HepG2 (cell line): ENCODE data around the gene GDF7.

Source experiments
- ASH2L ChIP-seq: fragments of 300-600, 200-600 bp; sonication (generic); IDR thresholded peaks from 2 replicates; pipeline ENCODE4 v1.7.0; 2017; ENCODE audit warnings: low read depth, mild to moderate bottlenecking, moderate library complexity, mixed read lengths, low read length; ENCODE audit not compliant: insufficient read length
- ATM ChIP-seq: fragments of 450-650 bp; IDR thresholded peaks from 2 replicates; pipeline ENCODE4 v1.7.1; 2017; ENCODE audit warnings: mild to moderate bottlenecking, borderline replicate concordance
- CEBPG ChIP-seq: IDR thresholded peaks from 2 replicates; pipeline ENCODE4 v1.6.1; 2016
- KDM6A ChIP-seq: IDR thresholded peaks from 2 replicates; pipeline ENCODE4 v1.6.1; 2016; ENCODE audit warnings: low read depth
- POLR2A ChIP-seq, 2 experiments: IDR thresholded peaks; 2 replicates each; pipeline ENCODE4 v1.6.1; 2011; ENCODE audit warnings: low read depth in 2 of 2, low read length in 2 of 2, mild to moderate bottlenecking in 1 of 2, moderate library complexity in 1 of 2; ENCODE audit not compliant: insufficient read depth in 1 of 2
- RFXANK ChIP-seq: IDR thresholded peaks from 2 replicates; pipeline ENCODE4 v1.6.1; 2016
- SP5 ChIP-seq: IDR thresholded peaks from 2 replicates; pipeline ENCODE4 v1.6.1; 2016; ENCODE audit warnings: low read depth, borderline replicate concordance
- TF ChIP-seq, protein P1 (sequence below): sonication (generic); formaldehyde crosslinking; IDR thresholded peaks from 2 replicates; pipeline ENCODE4 v1.4.0; 2020; ENCODE audit warnings: missing genetic modification reagents

DNA sequence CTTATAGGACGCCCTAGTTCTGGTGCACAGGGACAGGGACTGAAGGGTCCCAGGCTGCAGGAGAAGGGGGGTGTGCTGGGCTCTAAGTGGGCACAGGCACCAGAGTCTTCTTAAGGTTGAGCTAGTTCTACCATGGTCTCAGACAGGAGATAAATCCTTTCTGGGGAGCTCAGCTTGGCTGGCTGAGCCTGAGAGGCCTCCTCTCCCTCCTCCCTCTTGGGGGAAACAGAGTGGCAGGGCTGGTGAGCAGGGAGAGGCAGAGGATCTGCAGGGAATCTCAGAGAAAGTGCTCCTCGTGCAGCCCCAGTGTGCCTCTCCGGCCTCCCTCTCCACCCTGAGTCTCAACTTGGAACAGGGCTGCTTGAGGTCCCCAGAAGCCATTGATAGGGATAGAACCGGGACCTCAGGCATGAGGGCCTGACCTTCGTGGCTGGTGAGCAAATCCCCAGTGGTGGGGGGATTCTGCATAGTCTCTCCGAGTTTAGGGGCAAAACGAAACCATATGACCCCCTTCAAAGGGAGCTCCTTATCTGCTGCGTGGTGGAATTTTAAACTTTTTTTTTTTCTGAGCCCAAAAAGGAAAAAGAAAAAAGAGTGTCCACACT lies 2.0 kb downstream of the GDF7 start:
- TF ChIP-seq SP5 (no peak), KDM6A (CRISPR knock-in tag) (no peak), CEBPG (CRISPR knock-in tag) (no peak), RFXANK (CRISPR knock-in tag) (no peak), POLR2A (IDR thresholded peaks at IDR 0.05; ENCODE audit: insufficient read depth in 1 of 2, low read depth in 2 of 2, low read length in 2 of 2) (no peak), ASH2L (no peak), ATM (no peak)
- TF ChIP-seq, protein P1, sequence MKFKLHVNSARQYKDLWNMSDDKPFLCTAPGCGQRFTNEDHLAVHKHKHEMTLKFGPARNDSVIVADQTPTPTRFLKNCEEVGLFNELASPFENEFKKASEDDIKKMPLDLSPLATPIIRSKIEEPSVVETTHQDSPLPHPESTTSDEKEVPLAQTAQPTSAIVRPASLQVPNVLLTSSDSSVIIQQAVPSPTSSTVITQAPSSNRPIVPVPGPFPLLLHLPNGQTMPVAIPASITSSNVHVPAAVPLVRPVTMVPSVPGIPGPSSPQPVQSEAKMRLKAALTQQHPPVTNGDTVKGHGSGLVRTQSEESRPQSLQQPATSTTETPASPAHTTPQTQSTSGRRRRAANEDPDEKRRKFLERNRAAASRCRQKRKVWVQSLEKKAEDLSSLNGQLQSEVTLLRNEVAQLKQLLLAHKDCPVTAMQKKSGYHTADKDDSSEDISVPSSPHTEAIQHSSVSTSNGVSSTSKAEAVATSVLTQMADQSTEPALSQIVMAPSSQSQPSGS = no peak
